ENCODE data around the gene XIRP1.
"Not testable (repeated sequence)": the region's sequence is repeated elsewhere in the genome, so short reads cannot be mapped to it uniquely, and the experiment has no call there.

The XIRP1 gene

DNA sequence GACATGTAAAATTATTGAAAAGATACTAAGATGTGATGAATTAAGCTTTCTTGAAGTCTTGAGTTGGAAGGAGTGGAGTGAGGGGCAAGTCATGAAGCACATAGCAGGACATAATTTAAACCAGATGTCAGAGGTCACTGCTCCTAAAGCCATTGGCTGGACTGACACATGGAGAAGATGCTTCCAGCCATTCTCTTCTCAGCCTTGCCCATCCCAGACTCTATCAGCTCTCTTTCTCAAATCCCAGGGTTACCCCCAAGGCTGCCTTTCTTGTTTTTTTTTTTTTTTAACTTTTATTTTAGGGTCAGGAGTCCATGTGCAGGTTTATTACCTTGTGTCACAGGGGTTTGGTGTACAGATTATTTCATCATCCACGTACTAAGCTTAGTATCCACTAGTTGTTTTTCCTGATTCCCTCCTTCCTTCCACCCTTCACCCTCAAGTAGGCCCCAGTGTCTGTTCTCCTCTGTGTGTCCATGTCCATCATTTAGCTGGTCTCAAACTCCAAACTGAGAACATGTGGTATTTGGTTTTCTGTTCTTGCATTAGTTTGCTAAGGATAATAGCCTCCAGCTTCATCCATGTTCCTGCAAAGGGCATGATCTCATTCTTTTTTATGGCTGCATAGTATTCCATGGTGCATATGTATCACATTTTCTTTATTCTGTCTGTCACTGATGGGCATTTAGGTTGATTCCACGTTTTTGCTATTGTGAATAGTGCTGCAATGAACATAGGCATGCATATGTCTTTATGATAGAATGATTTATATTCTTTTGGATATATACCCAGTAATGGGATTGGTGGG is 18.9 kb downstream of the XIRP1 start:
- H3K4me3 ChIP-seq (ENCODE audit: low read length) = no peak overlapping the region
- no peak for DNase-seq (ENCODE audit: low read depth)
- TF ChIP-seq, protein P1, sequence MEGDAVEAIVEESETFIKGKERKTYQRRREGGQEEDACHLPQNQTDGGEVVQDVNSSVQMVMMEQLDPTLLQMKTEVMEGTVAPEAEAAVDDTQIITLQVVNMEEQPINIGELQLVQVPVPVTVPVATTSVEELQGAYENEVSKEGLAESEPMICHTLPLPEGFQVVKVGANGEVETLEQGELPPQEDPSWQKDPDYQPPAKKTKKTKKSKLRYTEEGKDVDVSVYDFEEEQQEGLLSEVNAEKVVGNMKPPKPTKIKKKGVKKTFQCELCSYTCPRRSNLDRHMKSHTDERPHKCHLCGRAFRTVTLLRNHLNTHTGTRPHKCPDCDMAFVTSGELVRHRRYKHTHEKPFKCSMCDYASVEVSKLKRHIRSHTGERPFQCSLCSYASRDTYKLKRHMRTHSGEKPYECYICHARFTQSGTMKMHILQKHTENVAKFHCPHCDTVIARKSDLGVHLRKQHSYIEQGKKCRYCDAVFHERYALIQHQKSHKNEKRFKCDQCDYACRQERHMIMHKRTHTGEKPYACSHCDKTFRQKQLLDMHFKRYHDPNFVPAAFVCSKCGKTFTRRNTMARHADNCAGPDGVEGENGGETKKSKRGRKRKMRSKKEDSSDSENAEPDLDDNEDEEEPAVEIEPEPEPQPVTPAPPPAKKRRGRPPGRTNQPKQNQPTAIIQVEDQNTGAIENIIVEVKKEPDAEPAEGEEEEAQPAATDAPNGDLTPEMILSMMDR (IDR thresholded peaks at IDR 0.05; ENCODE audit: insufficient read depth, low read depth, low read length, missing control alignments) = no peak

DNA sequence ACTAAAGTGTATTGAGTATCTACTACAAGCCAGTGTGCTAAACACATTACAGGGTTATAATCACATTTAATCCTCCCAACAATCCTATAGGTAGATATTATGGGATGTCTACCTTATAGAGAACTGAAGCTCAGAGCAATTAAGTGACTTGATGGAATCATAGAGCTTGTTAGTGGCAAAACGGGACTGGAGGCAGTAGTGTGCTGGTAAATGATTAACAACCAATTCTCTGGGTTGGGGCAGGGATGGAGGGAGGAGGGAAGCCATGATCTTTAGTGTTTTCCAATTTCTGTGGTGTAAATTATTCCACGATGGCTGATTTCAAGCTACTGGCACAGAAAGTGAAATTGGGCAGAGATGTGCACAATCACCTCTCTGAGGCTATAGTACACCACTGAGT is 20.5 kb downstream of the XIRP1 start:
- TF ChIP-seq, protein P1 (IDR thresholded peaks at IDR 0.05; ENCODE audit: insufficient read depth, low read depth, low read length, missing control alignments) = no peak
- DNase-seq (ENCODE audit: low read depth) = no peak
- no peak overlapping the region for H3K4me3 ChIP-seq (ENCODE audit: low read length)

DNA sequence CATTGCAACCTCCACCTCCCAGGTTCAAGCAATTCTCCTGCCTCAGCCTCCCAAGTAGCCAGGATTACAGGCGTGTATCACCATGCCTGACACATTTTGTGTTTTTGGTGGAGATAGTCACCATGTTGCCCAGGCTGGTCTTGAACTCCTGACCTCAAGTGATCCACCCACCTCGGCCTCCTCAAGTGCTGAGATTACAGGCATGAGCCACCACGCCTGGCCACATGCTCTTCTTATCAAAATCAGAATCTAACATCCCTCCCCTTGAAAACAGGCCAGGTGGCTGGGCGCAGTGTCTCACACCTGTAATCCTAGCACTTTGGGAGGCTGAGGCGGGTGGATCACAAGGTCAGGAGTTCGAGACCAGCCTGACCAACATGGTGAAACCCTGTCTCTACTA is 21.5 kb downstream of the XIRP1 start:
- H3K4me3 ChIP-seq (ENCODE audit: low read length); DNase-seq (ENCODE audit: low read depth): not testable (repeated sequence)

DNA sequence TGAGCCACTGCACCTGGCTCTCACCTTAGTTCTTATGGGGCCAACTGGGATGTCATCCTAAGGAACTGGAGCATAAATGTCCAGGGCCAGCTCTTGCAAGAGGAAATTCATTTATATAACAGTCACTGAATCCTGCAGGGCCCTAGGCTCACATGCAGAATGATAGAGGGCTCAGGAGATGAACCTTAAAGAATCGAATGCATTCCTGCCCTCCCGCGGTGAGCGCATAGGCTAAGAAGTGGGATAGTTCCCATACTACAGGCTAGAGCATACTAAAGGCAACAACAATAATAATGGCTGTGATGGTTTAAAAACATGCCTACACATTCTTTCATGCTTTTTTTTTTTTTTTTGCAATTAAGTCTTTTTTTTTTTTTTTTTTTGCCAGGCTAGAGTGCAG is 21.9 kb downstream of the XIRP1 start:
- TF ChIP-seq, protein P1 (IDR thresholded peaks at IDR 0.05; ENCODE audit: insufficient read depth, low read depth, low read length, missing control alignments) = no peak
- no peak for DNase-seq (ENCODE audit: low read depth)
- H3K4me3 ChIP-seq (ENCODE audit: low read length) = no peak overlapping the region

DNA sequence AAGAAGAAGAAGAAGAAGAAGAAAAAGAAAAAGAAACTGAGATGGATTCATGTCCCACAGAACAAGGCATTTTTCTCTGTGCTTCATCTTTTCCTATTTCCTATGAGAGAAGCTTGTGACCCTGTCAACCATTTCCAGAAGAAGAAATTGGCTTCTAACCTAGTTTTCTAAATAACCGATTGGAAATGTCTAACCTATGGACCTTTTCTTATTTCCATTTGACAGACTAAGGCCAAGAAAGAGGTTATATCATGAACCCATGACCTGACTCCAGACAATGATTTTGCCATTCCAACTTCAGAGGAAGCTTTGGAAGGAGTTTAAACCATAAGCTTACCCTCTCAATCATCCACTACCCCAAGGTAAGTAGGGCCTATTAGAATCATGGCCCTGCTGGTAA is 22.7 kb downstream of the XIRP1 start:
- TF ChIP-seq, protein P1 (IDR thresholded peaks at IDR 0.05; ENCODE audit: insufficient read depth, low read depth, low read length, missing control alignments) = no peak
- no peak overlapping the region for H3K4me3 ChIP-seq (ENCODE audit: low read length)
- DNase-seq (ENCODE audit: low read depth) = no peak

DNA sequence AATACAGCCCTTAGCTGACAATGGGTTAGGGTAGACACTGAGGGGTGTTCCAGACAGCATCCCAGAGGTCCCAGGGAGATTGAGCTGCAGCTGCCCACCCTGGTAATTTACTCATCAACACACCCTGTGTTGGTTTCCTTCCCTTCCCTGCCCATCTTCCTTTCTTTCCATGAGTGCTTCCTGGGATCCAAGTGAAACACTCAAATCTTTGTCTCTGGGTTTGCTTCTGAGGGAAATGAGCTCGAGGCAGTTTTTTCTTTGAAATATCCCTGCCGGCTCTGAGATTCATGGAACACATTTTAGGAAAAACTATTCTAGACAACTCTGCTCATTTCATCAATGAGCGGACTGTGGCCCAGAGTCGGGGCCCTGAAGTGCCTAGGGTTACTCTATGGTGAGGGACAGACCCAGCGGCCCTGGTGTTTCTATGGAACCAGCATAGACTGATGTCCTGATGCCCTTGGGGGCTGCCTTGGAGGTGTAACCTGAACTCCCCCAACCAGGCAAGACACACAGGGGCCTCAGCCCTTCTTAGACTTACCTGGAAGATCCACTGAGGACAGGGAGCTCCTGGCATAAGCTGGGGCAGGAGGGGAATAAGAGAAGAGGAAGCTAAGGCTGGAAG is 24.1 kb downstream of the XIRP1 start:
- DNase-seq (ENCODE audit: low read depth) = no peak
- H3K4me3 ChIP-seq (ENCODE audit: low read length) = no peak overlapping the region
- TF ChIP-seq, protein P1 (IDR thresholded peaks at IDR 0.05; ENCODE audit: insufficient read depth, low read depth, low read length, missing control alignments) = no peak

DNA sequence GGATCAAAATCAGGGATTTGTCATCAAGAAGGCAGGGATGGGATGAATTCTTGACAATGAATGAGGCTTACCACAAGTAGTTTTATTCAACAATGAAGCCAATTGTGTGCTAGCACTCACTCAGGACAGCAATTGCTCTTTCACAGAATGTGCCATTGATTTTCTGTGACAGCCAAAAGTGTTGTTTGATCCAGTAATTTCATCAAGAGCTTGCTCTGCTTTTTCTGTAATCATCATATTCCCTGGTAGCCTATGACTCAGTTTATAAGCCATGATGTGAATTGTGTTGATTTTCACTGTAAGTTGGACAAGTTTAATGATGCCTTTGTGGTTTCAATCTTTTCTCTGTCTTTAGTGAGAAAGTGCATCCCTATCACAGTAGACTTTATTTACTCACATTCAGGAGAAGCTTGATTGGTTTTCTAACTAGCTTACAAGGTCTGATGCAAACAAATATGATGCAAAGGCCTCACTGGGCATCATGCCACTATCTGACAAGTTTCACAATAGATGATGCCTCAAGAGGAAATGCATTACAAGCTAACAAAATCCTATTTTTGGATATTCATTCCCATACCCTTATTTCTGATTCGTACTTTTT is 25.4 kb downstream of the XIRP1 start:
- no peak overlapping the region for H3K4me3 ChIP-seq (ENCODE audit: low read length)
- TF ChIP-seq, protein P1 (IDR thresholded peaks at IDR 0.05; ENCODE audit: insufficient read depth, low read depth, low read length, missing control alignments) = no peak
- peak; percentile 96 for DNase-seq (ENCODE audit: low read depth)
